Neural progenitor cell (in vitro differentiated cells): ENCODE results near the gene GFAP. TPM values are rescaled to one million over a fixed set of nuclear protein-coding genes. Genes with fewer than 3 reads are reported as not detected.

Source experiments
- DNase-seq: peaks from one replicate; pipeline ENCODE4 v3.0.0-alpha.2; 2016; ENCODE audit warnings: low spot score
- H2AFZ ChIP-seq: fragments of 200-600 bp; sonication (generic); replicated peaks from 2 replicates; pipeline ENCODE4 v1.6.1; 2016; ENCODE audit warnings: antibody characterized with exemption
- H3F3A ChIP-seq: fragments of 200-600 bp; sonication (generic); 2 replicates; pipeline ENCODE4 v1.6.1; 2016; ENCODE audit warnings: antibody characterized with exemption, low read depth
- H3K27ac ChIP-seq: fragments of 200-600 bp; sonication (generic); 2 replicates; pipeline ENCODE4 v1.5.1; 2016; ENCODE audit warnings: mild to moderate bottlenecking
- H3K27me3 ChIP-seq: fragments of 200-600 bp; sonication (generic); 2 replicates; pipeline ENCODE4 v1.6.1; 2016; ENCODE audit warnings: mild to moderate bottlenecking, moderate library complexity
- H3K36me3 ChIP-seq: fragments of 200-600 bp; sonication (generic); 2 replicates; pipeline ENCODE4 v1.5.1; 2016
- H3K4me1 ChIP-seq: fragments of 200-600 bp; sonication (generic); 2 replicates; pipeline ENCODE4 v1.6.1; 2016; ENCODE audit warnings: mixed run types
- H3K4me2 ChIP-seq: fragments of 200-600 bp; sonication (generic); 2 replicates; pipeline ENCODE4 v1.6.1; 2016
- H3K4me3 ChIP-seq: fragments of 200-600 bp; sonication (generic); 2 replicates; pipeline ENCODE4 v1.5.1; 2016
- H3K79me2 ChIP-seq: fragments of 200-600 bp; sonication (generic); 2 replicates; pipeline ENCODE4 v1.6.1; 2016; ENCODE audit warnings: low read depth
- H3K9ac ChIP-seq: fragments of 200-600 bp; sonication (generic); 2 replicates; pipeline ENCODE4 v1.6.1; 2016
- H3K9me3 ChIP-seq: fragments of 200-600 bp; sonication (generic); 2 replicates; pipeline ENCODE4 v1.5.1; 2016; ENCODE audit warnings: low read depth
- H4K20me1 ChIP-seq: fragments of 200-600 bp; sonication (generic); 2 replicates; pipeline ENCODE4 v1.6.1; 2016; ENCODE audit warnings: low read depth
- H3K27ac Mint-ChIP-seq: 3 replicates; pipeline ENCODE4 v1.8.0; 2021; ENCODE audit warnings: mixed read lengths
- H3K27me3 Mint-ChIP-seq: 2 replicates; pipeline ENCODE4 v1.8.0; 2022; ENCODE audit warnings: low read depth, mild to moderate bottlenecking, inconsistent platforms, moderate library complexity, mixed read lengths; ENCODE audit not compliant: insufficient read depth
- H3K36me3 Mint-ChIP-seq: 3 replicates; pipeline ENCODE4 v1.8.0; 2021; ENCODE audit warnings: mixed read lengths
- H3K4me1 Mint-ChIP-seq: 3 replicates; pipeline ENCODE4 v1.8.0; 2021; ENCODE audit warnings: mixed read lengths
- H3K4me3 Mint-ChIP-seq: 3 replicates; pipeline ENCODE4 v1.8.0; 2021; ENCODE audit warnings: mild to moderate bottlenecking, moderate library complexity, mixed read lengths
- H3K9me3 Mint-ChIP-seq: 3 replicates; pipeline ENCODE4 v1.8.0; 2020; ENCODE audit warnings: mixed read lengths
- CTCF ChIP-seq: fragments of 200-600 bp; sonication (generic); IDR thresholded peaks from 2 replicates; pipeline ENCODE4 v1.5.1; 2017; ENCODE audit warnings: antibody characterized with exemption, mild to moderate bottlenecking
- EZH2 ChIP-seq: fragments of 200-600 bp; sonication (generic); IDR thresholded peaks from 2 replicates; pipeline ENCODE4 v1.6.1; 2017; ENCODE audit warnings: antibody characterized with exemption, mild to moderate bottlenecking, moderate library complexity
- EZH2phosphoT487 ChIP-seq: fragments of 200-600 bp; sonication (generic); IDR thresholded peaks from 2 replicates; pipeline ENCODE4 v1.6.1; 2017; ENCODE audit warnings: antibody characterized with exemption
- total RNA-seq: library from RNA; depleted of rRNA; stranded (reverse); fragments of >200 nt; gene quantifications from 2 replicates; pipeline ENCODE4 v1.2.3, GENCODE V29; 2015; ENCODE audit warnings: low replicate concordance

GFAP gene
- total RNA-seq, 1 donor from 2014 or later: 0.45 TPM

- Histone ChIP-seq H2AFZ (no peak overlapping the region), H3K27me3 (peaks cover under 1% of the 10 kb centered on the region), H3K36me3 (no peaks in the 10 kb centered on the region), H3K4me2 (peak overlapping the region; percentile 48), H3K9me3 (no peaks in the 10 kb centered on the region), H3F3A (peaks cover 26% of the 10 kb centered on the region), H3K79me2 (no peaks in the 10 kb centered on the region), H3K4me1 (peaks cover 35% of the 10 kb centered on the region), H3K27ac (no peak overlapping the region), H3K9ac (no peak overlapping the region), H4K20me1 (no peaks in the 10 kb centered on the region), H3K4me3 (no peak overlapping the region)
- Mint-ChIP-seq H3K27me3 (peaks cover 18% of the 10 kb centered on the region), H3K36me3 (peaks cover 3% of the 10 kb centered on the region), H3K27ac (no peak overlapping the region), H3K4me1 (peaks cover 35% of the 10 kb centered on the region), H3K4me3 (no peak overlapping the region), H3K9me3 (no peaks in the 10 kb centered on the region)
- DNase-seq: peak; percentile 88
- peak; percentile 75 for TF ChIP-seq CTCF
- no peak for TF ChIP-seq EZH2
Measured at GRCh38 chr17:44919885-44920564, 4.7 kb upstream of the GFAP start.

GRCh38 chr17:44919411-44919810 is 4.1 kb upstream of the GFAP start:
- H3K36me3 ChIP-seq: no peaks in the 10 kb centered on the region
- H3F3A ChIP-seq: peaks cover 21% of the 10 kb centered on the region
- Mint-ChIP-seq H3K27ac (no peak overlapping the region), H3K9me3 (no peaks in the 10 kb centered on the region), H3K4me1 (peaks cover 35% of the 10 kb centered on the region), H3K36me3 (no peaks in the 10 kb centered on the region), H3K27me3 (peaks cover 18% of the 10 kb centered on the region), H3K4me3 (no peak overlapping the region)
- H3K27me3 ChIP-seq: peaks cover 7% of the 10 kb centered on the region
- TF ChIP-seq EZH2 (no peak), EZH2phosphoT487 (no peak), CTCF (no peak)
- DNase-seq: no peak
- no peaks in the 10 kb centered on the region for H3K9me3 ChIP-seq
- no peak overlapping the region for H2AFZ ChIP-seq
- no peak overlapping the region for H3K4me3 ChIP-seq
- H3K4me2 ChIP-seq: no peak overlapping the region
- no peaks in the 10 kb centered on the region for H3K79me2 ChIP-seq
- H3K9ac ChIP-seq: no peak overlapping the region
- peaks cover 35% of the 10 kb centered on the region for H3K4me1 ChIP-seq
- H4K20me1 ChIP-seq: no peaks in the 10 kb centered on the region
- H3K27ac ChIP-seq: no peak overlapping the region

GRCh38 chr17:44918006-44918405 is 2.7 kb upstream of the GFAP start:
- Histone ChIP-seq H3K27me3 (peaks cover 21% of the 10 kb centered on the region), H3K9ac (no peak overlapping the region), H4K20me1 (no peaks in the 10 kb centered on the region), H3K27ac (no peak overlapping the region), H2AFZ (no peak overlapping the region), H3K79me2 (no peaks in the 10 kb centered on the region), H3K36me3 (no peaks in the 10 kb centered on the region), H3F3A (peaks cover 11% of the 10 kb centered on the region), H3K9me3 (no peaks in the 10 kb centered on the region), H3K4me2 (no peak overlapping the region), H3K4me1 (peaks cover 29% of the 10 kb centered on the region), H3K4me3 (no peak overlapping the region)
- Mint-ChIP-seq H3K4me3 (no peak overlapping the region), H3K4me1 (peaks cover 28% of the 10 kb centered on the region), H3K36me3 (no peaks in the 10 kb centered on the region), H3K27me3 (peaks cover 20% of the 10 kb centered on the region), H3K27ac (no peak overlapping the region), H3K9me3 (no peaks in the 10 kb centered on the region)
- TF ChIP-seq CTCF (no peak), EZH2 (no peak), EZH2phosphoT487 (no peak)
- DNase-seq: no peak
